Fibroblast of villous mesenchyme (primary cell): ENCODE results near the gene CFAP97D2. TPM values are rescaled to one million over a fixed set of nuclear protein-coding genes. Genes with fewer than 3 reads are reported as not detected.
"Not testable (repeated sequence)": the region's sequence is repeated elsewhere in the genome, so short reads cannot be mapped to it uniquely, and the experiment has no call there.

Experiments used
- DNase-seq: peaks from one replicate; pipeline ENCODE4 v3.0.0-alpha.2; 2010; ENCODE audit warnings: low read depth
- H3K4me3 ChIP-seq: 2 replicates; pipeline ENCODE4 v1.5.1; 2011; ENCODE audit warnings: low read depth, mild to moderate bottlenecking, low read length
- total RNA-seq: library from RNA; depleted of rRNA; stranded (reverse); fragments of >200 nt; gene quantifications from 2 replicates; pipeline ENCODE4 v1.2.3, GENCODE V29; 2012
- TF ChIP-seq, protein P1 (sequence below): IDR thresholded peaks from 2 replicates; pipeline ENCODE4 v1.5.1; 2012; ENCODE audit warnings: low read depth, mild to moderate bottlenecking, low read length; ENCODE audit not compliant: insufficient read depth

Gene CFAP97D2
- total RNA-seq, 1 donor, result not detected

DNA sequence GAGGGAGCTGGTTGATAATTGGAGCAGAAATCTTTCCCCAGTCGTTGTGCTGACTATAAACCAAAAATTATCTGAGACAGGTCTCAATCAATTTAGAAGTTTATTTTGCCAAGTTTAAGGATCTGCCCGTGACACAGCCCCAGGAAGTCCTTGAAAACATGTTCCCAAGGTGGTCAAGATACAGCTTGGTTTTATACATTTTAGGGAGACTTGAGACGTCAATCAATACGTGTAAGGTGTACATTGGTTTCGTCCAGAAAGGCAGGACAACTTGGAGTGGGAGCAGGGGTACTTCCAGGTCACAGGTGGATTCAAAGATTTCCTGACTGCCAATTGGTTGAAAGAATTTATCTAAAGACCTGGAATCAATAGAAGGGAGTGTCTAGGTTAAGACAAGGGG is 17.6 kb downstream of the CFAP97D2 start:
- no peak overlapping the region for H3K4me3 ChIP-seq
- TF ChIP-seq, protein P1, sequence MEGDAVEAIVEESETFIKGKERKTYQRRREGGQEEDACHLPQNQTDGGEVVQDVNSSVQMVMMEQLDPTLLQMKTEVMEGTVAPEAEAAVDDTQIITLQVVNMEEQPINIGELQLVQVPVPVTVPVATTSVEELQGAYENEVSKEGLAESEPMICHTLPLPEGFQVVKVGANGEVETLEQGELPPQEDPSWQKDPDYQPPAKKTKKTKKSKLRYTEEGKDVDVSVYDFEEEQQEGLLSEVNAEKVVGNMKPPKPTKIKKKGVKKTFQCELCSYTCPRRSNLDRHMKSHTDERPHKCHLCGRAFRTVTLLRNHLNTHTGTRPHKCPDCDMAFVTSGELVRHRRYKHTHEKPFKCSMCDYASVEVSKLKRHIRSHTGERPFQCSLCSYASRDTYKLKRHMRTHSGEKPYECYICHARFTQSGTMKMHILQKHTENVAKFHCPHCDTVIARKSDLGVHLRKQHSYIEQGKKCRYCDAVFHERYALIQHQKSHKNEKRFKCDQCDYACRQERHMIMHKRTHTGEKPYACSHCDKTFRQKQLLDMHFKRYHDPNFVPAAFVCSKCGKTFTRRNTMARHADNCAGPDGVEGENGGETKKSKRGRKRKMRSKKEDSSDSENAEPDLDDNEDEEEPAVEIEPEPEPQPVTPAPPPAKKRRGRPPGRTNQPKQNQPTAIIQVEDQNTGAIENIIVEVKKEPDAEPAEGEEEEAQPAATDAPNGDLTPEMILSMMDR, result no peak
- DNase-seq, result no peak

DNA sequence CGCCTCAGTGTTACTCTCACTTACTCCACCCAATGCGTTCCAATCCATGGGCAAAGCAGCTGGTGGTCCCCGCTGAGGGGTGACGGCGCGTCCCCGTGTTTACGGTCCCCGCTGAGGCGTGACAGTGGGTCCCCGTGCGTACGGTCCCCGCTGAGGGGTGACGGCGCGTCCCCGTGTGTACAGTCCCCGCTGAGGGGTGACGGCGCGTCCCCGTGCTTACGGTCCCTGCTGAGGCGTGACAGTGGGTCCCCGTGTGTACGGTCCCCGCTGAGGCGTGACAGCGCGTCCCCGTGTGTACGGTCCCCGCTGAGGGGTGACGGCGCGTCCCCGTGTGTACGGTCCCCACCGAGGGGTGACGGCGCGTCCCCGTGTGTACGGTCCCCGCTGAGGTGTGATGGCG is 19.5 kb downstream of the CFAP97D2 start:
- TF ChIP-seq, protein P1, result no peak
- DNase-seq, result no peak

DNA sequence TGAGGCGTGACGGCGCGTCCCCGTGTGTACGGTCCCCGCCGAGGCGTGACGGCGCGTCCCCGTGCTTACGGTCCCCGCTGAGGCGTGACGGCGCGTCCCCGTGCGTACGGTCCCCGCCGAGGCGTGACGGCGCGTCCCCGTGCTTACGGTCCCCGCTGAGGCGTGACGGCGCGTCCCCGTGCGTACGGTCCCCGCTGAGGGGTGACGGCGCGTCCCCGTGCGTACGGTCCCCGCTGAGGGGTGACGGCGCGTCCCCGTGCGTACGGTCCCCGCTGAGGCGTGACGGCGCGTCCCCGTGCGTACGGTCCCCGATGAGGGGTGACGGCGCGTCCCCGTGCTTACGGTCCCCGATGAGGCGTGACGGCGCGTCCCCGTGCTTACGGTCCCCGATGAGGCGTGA is 20.5 kb downstream of the CFAP97D2 start:
- not testable (repeated sequence) for H3K4me3 ChIP-seq, DNase-seq

More for the DNA sequence above, 19.5 kb downstream of the CFAP97D2 start:
- no peak overlapping the region for H3K4me3 ChIP-seq

DNA sequence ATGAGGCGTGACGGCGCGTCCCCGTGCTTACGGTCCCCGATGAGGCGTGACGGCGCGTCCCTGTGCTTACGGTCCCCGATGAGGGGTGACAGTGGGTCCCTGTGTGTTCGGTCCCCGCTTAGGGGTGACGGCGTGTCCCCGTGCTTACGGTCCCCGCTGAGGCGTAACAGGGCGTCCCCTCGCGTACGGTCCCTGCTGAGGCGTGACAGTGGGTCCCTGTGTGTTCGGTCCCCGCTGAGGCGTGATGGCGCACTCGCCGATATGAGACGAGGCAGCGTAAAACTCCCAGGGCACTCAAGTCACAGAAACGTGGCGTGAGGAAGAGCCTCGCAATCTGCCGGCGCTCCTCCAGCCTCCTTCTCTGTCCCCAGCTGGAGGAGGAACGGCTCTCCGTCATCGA is 20.9 kb downstream of the CFAP97D2 start:
- TF ChIP-seq, protein P1, result no peak
- no peak for DNase-seq
- H3K4me3 ChIP-seq, result no peak overlapping the region

DNA sequence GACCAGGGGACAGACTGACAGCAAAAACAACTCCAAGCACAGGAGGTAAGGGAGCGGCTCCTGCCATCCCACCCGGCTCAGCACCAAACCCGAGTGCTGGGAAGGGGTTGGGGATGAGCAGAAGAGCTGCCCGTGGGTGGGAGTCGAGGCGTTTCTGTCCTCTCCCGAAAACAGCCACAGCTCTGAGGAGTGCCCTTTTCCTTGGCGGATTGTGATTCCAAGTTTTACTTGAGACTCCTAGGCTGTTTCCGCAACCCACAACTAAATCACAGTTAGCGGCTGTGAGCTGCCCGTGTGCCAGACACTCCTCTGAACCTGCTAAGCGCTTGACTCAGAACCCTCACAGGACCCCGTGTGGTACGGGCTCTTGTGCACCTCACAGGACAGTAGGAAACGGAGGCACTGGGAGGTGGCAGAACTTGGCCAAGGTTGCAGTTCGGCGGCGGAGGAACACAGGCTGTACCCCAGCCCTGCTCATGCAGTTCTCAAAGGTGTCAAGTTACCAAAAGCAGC is 21.4 kb downstream of the CFAP97D2 start:
- TF ChIP-seq, protein P1, result no peak
- peak overlapping the region; percentile 12 for H3K4me3 ChIP-seq
- DNase-seq, result peak; percentile 26

DNA sequence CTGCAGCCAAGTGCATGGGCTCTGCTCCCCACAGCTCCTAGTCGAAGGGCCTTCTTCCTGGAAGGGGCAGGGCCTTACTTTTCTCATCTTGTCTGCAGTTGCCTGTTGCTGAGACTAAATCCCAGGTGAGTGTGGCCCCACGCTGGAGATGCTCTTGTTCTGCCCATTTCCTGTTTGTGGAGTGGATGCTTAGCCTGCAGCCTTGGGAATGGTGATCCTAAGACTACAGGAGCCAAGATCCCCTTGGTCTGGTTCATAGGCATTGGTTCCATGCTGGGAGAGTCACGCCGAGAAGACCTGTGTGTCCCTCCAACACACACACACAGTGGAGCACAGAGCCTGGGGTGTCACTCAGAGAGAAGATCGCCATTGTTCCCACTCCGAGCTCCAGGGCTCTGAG is 23.5 kb downstream of the CFAP97D2 start:
- DNase-seq, result no peak
- no peak overlapping the region for H3K4me3 ChIP-seq

DNA sequence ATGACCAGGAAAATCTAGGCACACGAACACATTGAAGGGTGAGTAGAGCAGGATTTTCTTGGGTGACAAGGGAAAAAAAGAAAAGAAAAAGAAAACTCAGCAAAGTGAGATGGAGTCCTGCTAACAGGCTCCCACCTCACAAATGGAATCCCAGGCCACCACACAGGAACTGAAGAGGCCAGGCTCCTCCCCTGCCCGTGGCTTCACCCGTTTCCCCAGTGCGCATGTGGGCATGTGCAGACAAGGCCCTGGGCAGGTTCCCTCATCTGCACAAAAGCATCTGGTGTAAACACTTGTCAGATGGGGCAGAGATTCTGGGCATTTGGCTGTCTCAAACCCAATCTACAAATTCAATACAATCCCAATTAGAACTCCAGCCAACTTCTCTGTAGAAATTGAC is 24.5 kb downstream of the CFAP97D2 start:
- DNase-seq, result no peak
- no peak overlapping the region for H3K4me3 ChIP-seq
- TF ChIP-seq, protein P1, result no peak

More for the DNA sequence above, 23.5 kb downstream of the CFAP97D2 start:
- TF ChIP-seq, protein P1, result no peak

DNA sequence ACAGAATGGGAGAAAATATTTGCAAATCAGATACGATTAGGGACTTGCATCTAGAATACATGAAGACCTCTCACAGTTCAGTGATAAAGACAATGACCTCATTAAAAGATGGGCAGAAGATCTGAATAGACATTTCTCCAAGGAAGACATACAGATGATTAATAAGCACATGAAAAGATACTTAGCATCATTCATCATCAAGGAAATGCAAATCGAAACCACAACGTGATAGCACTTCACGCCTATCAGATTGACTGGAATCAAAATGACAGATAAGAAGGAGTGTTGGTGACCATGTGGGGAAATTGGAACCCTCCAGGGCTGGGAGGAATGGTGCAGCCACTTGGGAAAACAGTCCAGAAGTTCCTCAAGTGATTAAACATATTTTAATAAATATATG is 25.8 kb downstream of the CFAP97D2 start:
- H3K4me3 ChIP-seq, result no peak overlapping the region
- TF ChIP-seq, protein P1, result no peak
- DNase-seq, result no peak
